Measurements from ENCODE around the gene ENOPH1.

ENOPH1 gene

GRCh38 chr4:82508011-82508410 is 77.6 kb downstream of the ENOPH1 start:
- no peak for DNase-seq

- DNase-seq, result no peak
These were observed 78.5 kb downstream of the ENOPH1 start for GRCh38 chr4:82508806-82509428.

- no peak for DNase-seq
These were observed 79.8 kb downstream of the ENOPH1 start for GRCh38 chr4:82510216-82510615.
